H9 (cell line): Measurements from ENCODE around the gene MLYCD. TPM values are rescaled to one million over a fixed set of nuclear protein-coding genes. Genes with fewer than 3 reads are reported as not detected.

Source experiments
- DNase-seq: peaks from one replicate; pipeline ENCODE4 v3.0.0-alpha.2; 2017
- H2AFZ ChIP-seq: one replicate; pipeline ENCODE4 v1.6.1; 2013; ENCODE audit warnings: mild to moderate bottlenecking, low read length, control low read depth, moderate library complexity
- H2AK5ac ChIP-seq: 2 replicates; pipeline ENCODE4 v1.6.1; 2013; ENCODE audit warnings: low read length, control low read depth, mixed read lengths; ENCODE audit not compliant: insufficient read length
- H2BK120ac ChIP-seq: one replicate; pipeline ENCODE4 v1.6.1; 2013; ENCODE audit warnings: low read depth, mild to moderate bottlenecking, low read length, control low read depth, inconsistent platforms; ENCODE audit not compliant: poor library complexity, severe bottlenecking
- H2BK12ac ChIP-seq: 2 replicates; pipeline ENCODE4 v1.6.1; 2013; ENCODE audit warnings: low read length, control low read depth, mixed read lengths, low read depth; ENCODE audit not compliant: insufficient read length
- H2BK15ac ChIP-seq: 2 replicates; pipeline ENCODE4 v1.6.1; 2013; ENCODE audit warnings: low read depth, low read length, control low read depth
- H2BK20ac ChIP-seq: one replicate; pipeline ENCODE4 v1.6.1; 2013; ENCODE audit warnings: low read depth, mild to moderate bottlenecking, low read length, control low read depth, inconsistent platforms; ENCODE audit not compliant: poor library complexity, severe bottlenecking
- H2BK5ac ChIP-seq: 2 replicates; pipeline ENCODE4 v1.6.1; 2013; ENCODE audit warnings: low read length, control low read depth, mixed read lengths; ENCODE audit not compliant: insufficient read length
- H3K14ac ChIP-seq: 2 replicates; pipeline ENCODE4 v1.6.1; 2013; ENCODE audit warnings: low read length, control low read depth; ENCODE audit not compliant: insufficient read depth
- H3K18ac ChIP-seq: 2 replicates; pipeline ENCODE4 v1.6.1; 2013; ENCODE audit warnings: low read depth, mild to moderate bottlenecking, mixed read lengths, low read length, control low read depth; ENCODE audit not compliant: insufficient read length
- H3K23ac ChIP-seq: 2 replicates; pipeline ENCODE4 v1.6.1; 2013; ENCODE audit warnings: low read length, control low read depth, mixed read lengths, low read depth; ENCODE audit not compliant: insufficient read length
- H3K23me2 ChIP-seq: 2 replicates; pipeline ENCODE4 v1.6.1; 2013; ENCODE audit warnings: low read depth, mild to moderate bottlenecking, mixed read lengths, low read length, control low read depth; ENCODE audit not compliant: insufficient read length, poor library complexity, severe bottlenecking
- H3K27ac ChIP-seq: 2 replicates; pipeline ENCODE4 v1.5.1; 2013; ENCODE audit warnings: low read length, control low read depth, mixed read lengths, low read depth; ENCODE audit not compliant: insufficient read length
- H3K27me3 ChIP-seq: 2 replicates; pipeline ENCODE4 v1.6.1; 2013; ENCODE audit warnings: low read length, control low read depth, inconsistent platforms; ENCODE audit not compliant: insufficient read depth
- H3K4ac ChIP-seq: 2 replicates; pipeline ENCODE4 v1.6.1; 2013; ENCODE audit warnings: low read depth, mild to moderate bottlenecking, control low read depth, inconsistent platforms, low read length, moderate library complexity
- H3K4me1 ChIP-seq: 2 replicates; pipeline ENCODE4 v1.6.1; 2013; ENCODE audit warnings: low read length, control low read depth, inconsistent platforms; ENCODE audit not compliant: insufficient read depth
- H3K4me2 ChIP-seq: 2 replicates; pipeline ENCODE4 v1.6.1; 2013; ENCODE audit warnings: low read length, control low read depth, mixed read lengths; ENCODE audit not compliant: insufficient read length, insufficient read depth
- H3K56ac ChIP-seq: 2 replicates; pipeline ENCODE4 v1.6.1; 2013; ENCODE audit warnings: low read depth, mild to moderate bottlenecking, mixed read lengths, low read length, control low read depth; ENCODE audit not compliant: insufficient read length
- H3K79me1 ChIP-seq: 2 replicates; pipeline ENCODE4 v1.6.1; 2013; ENCODE audit warnings: low read depth, mild to moderate bottlenecking, moderate library complexity, low read length, control low read depth, inconsistent platforms; ENCODE audit not compliant: insufficient read depth, poor library complexity, severe bottlenecking
- H3K79me2 ChIP-seq: 2 replicates; pipeline ENCODE4 v1.6.1; 2013; ENCODE audit warnings: low read length, control low read depth, inconsistent platforms; ENCODE audit not compliant: insufficient read depth
- H3K9ac ChIP-seq: 2 replicates; pipeline ENCODE4 v1.6.1; 2013; ENCODE audit warnings: low read length, control low read depth, mixed read lengths; ENCODE audit not compliant: insufficient read length; ENCODE audit errors: extremely low read depth
- H3K9me3 ChIP-seq: one replicate; pipeline ENCODE4 v1.6.1; 2013; ENCODE audit warnings: low read depth, low read length, inconsistent platforms; ENCODE audit not compliant: control insufficient read depth
- H3T11ph ChIP-seq: one replicate; pipeline ENCODE4 v1.6.1; 2013; ENCODE audit warnings: mild to moderate bottlenecking, low read length, control low read depth, inconsistent platforms
- H4K20me1 ChIP-seq: one replicate; pipeline ENCODE4 v1.6.1; 2013; ENCODE audit not compliant: control insufficient read depth, insufficient read length, insufficient read depth
- H4K5ac ChIP-seq: 2 replicates; pipeline ENCODE4 v1.6.1; 2013; ENCODE audit warnings: low read depth, mild to moderate bottlenecking, mixed read lengths, low read length, control low read depth; ENCODE audit not compliant: insufficient read length
- H4K8ac ChIP-seq: replicated peaks from 2 replicates; pipeline ENCODE4 v1.6.1; 2013; ENCODE audit warnings: low read length, control low read depth, mixed read lengths, low read depth; ENCODE audit not compliant: insufficient read length
- H4K91ac ChIP-seq: 2 replicates; pipeline ENCODE4 v1.6.1; 2013; ENCODE audit warnings: low read depth, mild to moderate bottlenecking, moderate library complexity, mixed read lengths, low read length, control low read depth; ENCODE audit not compliant: insufficient read length
- H3K27ac Mint-ChIP-seq, 3 experiments: 2 replicates in 2 of 3; 3 replicates in 1 of 3; pipeline ENCODE4 v1.8.0; 2020 to 2021; ENCODE audit warnings: mixed read lengths in 3 of 3, mild to moderate bottlenecking in 1 of 3, moderate library complexity in 1 of 3
- H3K27me3 Mint-ChIP-seq: 2 replicates; pipeline ENCODE4 v1.8.0; 2021; ENCODE audit warnings: low read depth, mild to moderate bottlenecking, moderate library complexity, mixed read lengths
- H3K36me3 Mint-ChIP-seq, 3 experiments: 2 replicates in 2 of 3; 3 replicates in 1 of 3; pipeline ENCODE4 v1.8.0; 2020 to 2021; ENCODE audit warnings: low read depth in 3 of 3, mixed read lengths in 3 of 3; ENCODE audit not compliant: insufficient read depth in 1 of 3
- H3K4me1 Mint-ChIP-seq, 2 experiments: 2 replicates each; pipeline ENCODE4 v1.8.0; 2020; ENCODE audit warnings: mixed read lengths in 2 of 2
- H3K4me3 Mint-ChIP-seq, 2 experiments: 2 replicates in 1 of 2; 3 replicates in 1 of 2; pipeline ENCODE4 v1.8.0; 2020 to 2021; ENCODE audit warnings: mild to moderate bottlenecking in 2 of 2, mixed read lengths in 2 of 2, moderate library complexity in 1 of 2
- H3K9me3 Mint-ChIP-seq, 2 experiments: 2 replicates in 1 of 2; 3 replicates in 1 of 2; pipeline ENCODE4 v1.8.0; 2020; ENCODE audit warnings: mild to moderate bottlenecking in 2 of 2, mixed read lengths in 2 of 2, moderate library complexity in 1 of 2
- CTCF ChIP-seq: fragments of 200-600 bp; sonication (generic); conservative IDR thresholded peaks from 3 replicates; pipeline ENCODE4 v1.8.0; 2021; ENCODE audit warnings: antibody characterized with exemption, mild to moderate bottlenecking
- WGBS: extraction: QIAGEN DNeasy Blood & Tissue Kit; methylation state at CpG from one replicate; pipeline ENCODE4 v1.1.7; 2013; ENCODE audit warnings: missing lambda C conversion rate, low lambda C conversion rate, mixed read lengths; ENCODE audit not compliant: insufficient read length; ENCODE audit errors: extremely low coverage; 5-methylcytosine and 5-hydroxymethylcytosine counted together
- total RNA-seq: library from RNA; stranded (reverse); gene quantifications from 2 replicates; pipeline ENCODE4 v1.2.1, GENCODE V29; 2021

The MLYCD gene
- total RNA-seq, 1 experiment from 2014 or later: 7.1 TPM

DNA sequence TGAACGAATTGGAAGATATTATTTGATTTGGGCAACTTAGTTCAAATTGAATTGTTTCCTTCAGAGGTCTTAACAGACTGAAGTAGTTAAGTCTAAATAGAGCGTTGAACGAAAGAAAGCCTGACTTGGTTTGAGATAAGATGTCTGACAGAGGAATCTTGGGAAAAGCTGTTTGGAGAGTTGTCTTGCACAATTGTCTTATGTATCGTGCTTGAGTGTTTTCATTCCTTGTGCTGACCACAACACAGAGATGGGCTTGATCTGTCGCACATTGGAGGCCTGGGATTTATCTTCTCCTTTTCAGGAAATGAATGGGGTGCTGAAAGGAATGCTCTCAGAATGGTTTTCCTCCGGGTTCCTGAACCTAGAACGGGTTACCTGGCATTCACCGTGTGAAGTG is 7.8 kb downstream of the MLYCD start:
- H3K4me3 Mint-ChIP-seq: peak overlapping the region in 1 of 2 experiments; percentile 31; a peak in 1 of 5 replicates
- DNase-seq: no peak
- H2BK15ac ChIP-seq: no peak overlapping the region
- H3K56ac ChIP-seq: no peak overlapping the region
- H3K79me2 ChIP-seq: 0 out of 2 replicates have a peak, but pooled peaks cover 1% of the 10 kb centered on the region
- H3K36me3 Mint-ChIP-seq: peaks cover 18 to 37% (median 28%) of the 10 kb centered on the region in 3 experiments; a peak in 6 of 7 replicates
- no CpG with 5 or more reads among the region's 8 CpGs for WGBS
- no peaks in the 10 kb centered on the region for H3K23me2 ChIP-seq
- H3K4me1 ChIP-seq: no peaks in the 10 kb centered on the region
- H4K5ac ChIP-seq: no peak overlapping the region
- no peak overlapping the region for H4K8ac ChIP-seq
- H3K4me1 Mint-ChIP-seq: peaks cover 16 to 28% of the 10 kb centered on the region in 2 experiments
- no peak overlapping the region for H2AK5ac ChIP-seq
- H3K27me3 ChIP-seq: no peaks in the 10 kb centered on the region
- H3K79me1 ChIP-seq: peaks cover 2% of the 10 kb centered on the region
- H2AFZ ChIP-seq: no peak overlapping the region
- H2BK20ac ChIP-seq: no peak overlapping the region
- peaks cover 2% of the 10 kb centered on the region for H3K27me3 Mint-ChIP-seq
- no peak overlapping the region; a peak in 1 of 7 replicates for H3K27ac Mint-ChIP-seq
- H3K14ac ChIP-seq: no peak overlapping the region
- TF ChIP-seq CTCF: no peak
- no peak overlapping the region for H2BK5ac ChIP-seq
- H3K9me3 Mint-ChIP-seq: no peaks in the 10 kb centered on the region
- H3K4me2 ChIP-seq: no peak overlapping the region
- no peak overlapping the region for H3T11ph ChIP-seq
- no peak overlapping the region for H2BK120ac ChIP-seq
- H3K27ac ChIP-seq: no peak overlapping the region
- no peaks in the 10 kb centered on the region for H4K20me1 ChIP-seq
- no peak overlapping the region for H3K23ac ChIP-seq
- H3K9ac ChIP-seq: no peak overlapping the region
- H3K4ac ChIP-seq: no peak overlapping the region
- no peak overlapping the region for H2BK12ac ChIP-seq
- H3K9me3 ChIP-seq: no peaks in the 10 kb centered on the region
- H4K91ac ChIP-seq: no peak overlapping the region
- no peak overlapping the region for H3K18ac ChIP-seq
